ENCODE measurements around the gene SIGLEC10.

The SIGLEC10 gene

GRCh38 chr19:51365211-51365964 lies 52.1 kb downstream of the SIGLEC10 start:
- no peak for DNase-seq (ENCODE audit: low read depth)

GRCh38 chr19:51364200-51365106 lies 53.0 kb downstream of the SIGLEC10 start:
- no peak for DNase-seq (ENCODE audit: low read depth)

- no peak for DNase-seq (ENCODE audit: low read depth)
These were observed 56.2 kb downstream of the SIGLEC10 start for GRCh38 chr19:51361239-51361638.
